Measurements from ENCODE around the gene HELZ2.
"Not testable (repeated sequence)": the region's sequence is repeated elsewhere in the genome, so short reads cannot be mapped to it uniquely, and the experiment has no call there.

The HELZ2 gene

DNA sequence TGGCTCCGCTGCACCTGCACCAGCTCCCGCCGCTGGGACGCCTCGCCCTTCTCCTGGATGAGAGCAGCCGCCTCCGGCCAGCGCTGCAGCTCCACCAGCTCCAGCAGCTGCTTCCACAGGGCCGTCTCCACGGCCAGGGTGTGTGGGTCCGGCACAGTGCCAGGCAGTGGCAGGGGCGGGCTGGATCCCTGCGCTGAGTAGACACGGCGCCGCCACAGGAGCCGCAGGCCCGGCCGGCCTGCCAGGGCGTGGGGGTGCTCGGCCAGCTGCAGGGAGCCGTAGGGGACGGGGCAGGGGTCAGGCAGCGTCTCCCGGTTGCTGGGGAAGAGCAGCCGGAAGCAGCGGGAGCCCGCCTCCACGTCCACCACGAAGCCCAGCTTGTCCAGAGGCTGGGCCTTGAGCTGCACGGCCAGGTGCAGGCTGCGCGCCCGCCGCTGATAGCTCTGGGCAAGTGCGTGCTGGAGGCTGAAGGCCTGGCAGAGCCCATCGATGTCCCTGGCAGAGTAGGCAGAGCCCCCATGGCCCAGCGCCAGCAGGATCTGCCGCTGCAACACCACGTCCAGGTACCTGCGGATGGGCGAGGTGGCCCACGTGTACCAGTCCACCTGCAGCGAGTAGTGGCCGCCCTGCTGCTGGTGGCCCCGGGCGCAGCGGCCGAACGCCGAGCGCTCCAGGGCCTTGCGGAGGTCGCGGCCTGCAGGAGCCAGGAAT is 10.7 kb downstream of the HELZ2 start:
- DNase-seq, result no peak

- no peak for DNase-seq
Observed at GRCh38 chr20:63562461-63563224, 11.4 kb downstream of the HELZ2 start.

- DNase-seq, result no peak
Observed at GRCh38 chr20:63561624-63562396, 12.2 kb downstream of the HELZ2 start.

- no peak for DNase-seq
Observed at GRCh38 chr20:63560856-63561609, 13.0 kb downstream of the HELZ2 start.

DNA sequence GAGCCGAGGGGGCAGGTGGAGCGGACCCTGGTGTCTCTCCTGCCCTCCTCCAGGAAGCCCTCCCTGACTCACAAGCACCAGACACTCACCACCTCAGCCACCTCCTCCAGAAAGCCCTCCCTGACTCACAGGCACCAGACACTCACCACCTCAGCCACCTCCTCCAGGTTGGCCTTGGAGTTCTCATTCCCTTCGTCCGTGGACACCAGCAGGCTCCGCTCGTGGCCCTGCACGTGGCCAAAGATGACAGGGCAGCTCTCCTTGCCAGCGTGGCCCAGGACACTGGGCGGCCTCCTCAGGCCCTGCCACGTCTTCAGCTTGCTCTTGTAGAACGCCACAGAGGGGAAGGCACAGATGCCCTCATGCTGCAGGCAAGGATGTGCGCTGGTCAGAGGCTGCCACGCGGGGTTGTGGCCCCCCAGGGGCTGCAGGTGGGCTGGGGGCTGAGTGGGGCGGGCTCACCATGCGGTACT is 13.7 kb downstream of the HELZ2 start:
- DNase-seq, result no peak

DNA sequence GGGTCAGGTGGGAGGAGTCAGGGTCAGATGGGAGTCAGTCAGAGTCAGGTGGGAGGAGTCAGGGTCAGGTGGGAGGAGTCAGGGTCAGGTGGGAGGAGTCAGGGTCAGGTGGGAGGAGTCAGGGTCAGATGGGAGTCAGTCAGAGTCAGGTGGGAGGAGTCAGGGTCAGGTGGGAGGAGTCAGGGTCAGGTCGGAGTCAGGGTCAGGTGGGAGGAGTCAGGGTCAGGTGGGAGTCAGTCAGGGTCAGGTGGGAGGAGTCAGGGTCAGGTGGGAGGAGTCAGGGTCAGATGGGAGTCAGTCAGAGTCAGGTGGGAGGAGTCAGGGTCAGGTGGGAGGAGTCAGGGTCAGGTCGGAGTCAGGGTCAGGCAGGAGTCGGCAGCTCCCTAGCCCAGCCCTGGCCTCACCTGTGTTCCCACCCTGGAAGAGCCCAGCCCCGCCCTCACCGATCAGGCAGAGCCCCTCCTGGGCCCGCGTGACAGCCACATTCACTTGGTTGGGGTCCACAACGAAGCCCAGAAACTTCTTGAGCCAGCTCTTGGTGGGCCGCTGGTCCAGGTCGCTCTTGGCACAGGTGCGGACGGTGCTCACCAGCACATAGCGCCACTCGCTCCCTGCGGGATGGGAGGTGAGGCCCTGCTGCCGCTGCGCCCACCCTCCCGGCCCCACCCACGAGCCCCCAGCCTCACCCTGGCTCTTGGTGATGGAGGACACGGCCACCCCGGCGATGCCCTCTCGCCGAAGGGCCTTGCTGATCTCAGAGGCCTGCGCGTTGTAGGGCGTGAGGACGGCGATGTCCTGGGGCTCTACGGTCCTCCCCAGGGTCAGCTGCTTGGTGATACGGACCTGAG is 14.3 kb downstream of the HELZ2 start:
- not testable (repeated sequence) for DNase-seq

GRCh38 chr20:63558804-63559484 is 15.1 kb downstream of the HELZ2 start:
- no peak for DNase-seq

GRCh38 chr20:63557481-63557891 is 16.6 kb downstream of the HELZ2 start:
- DNase-seq, result no peak

GRCh38 chr20:63556873-63557478 is 17.1 kb downstream of the HELZ2 start:
- no peak for DNase-seq

DNA sequence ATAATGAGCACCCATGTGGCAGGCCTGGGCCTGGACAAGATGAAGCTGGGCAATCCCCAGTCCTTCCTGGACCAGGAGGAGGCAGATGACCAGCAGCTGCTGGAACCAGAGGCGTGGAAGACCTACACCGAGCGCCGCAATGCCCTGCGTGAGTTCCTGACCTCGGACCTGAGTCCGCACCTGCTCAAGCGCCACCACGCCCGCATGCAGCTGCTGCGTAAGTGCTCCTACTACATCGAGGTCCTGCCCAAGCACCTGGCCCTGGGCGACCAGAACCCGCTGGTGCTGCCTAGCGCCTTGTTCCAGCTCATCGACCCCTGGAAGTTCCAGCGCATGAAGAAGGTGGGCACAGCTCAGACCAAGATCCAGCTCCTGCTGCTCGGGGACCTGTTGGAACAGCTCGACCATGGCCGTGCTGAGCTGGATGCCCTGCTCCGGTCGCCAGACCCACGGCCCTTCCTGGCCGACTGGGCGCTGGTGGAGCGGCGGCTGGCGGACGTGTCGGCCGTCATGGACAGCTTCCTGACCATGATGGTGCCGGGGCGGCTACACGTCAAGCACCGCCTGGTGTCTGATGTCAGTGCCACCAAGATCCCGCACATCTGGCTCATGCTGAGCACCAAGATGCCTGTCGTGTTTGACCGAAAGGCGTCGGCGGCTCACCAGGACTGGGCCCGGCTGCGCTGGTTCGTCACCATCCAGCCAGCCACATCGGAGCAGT is 18.2 kb downstream of the HELZ2 start:
- no peak for DNase-seq

DNA sequence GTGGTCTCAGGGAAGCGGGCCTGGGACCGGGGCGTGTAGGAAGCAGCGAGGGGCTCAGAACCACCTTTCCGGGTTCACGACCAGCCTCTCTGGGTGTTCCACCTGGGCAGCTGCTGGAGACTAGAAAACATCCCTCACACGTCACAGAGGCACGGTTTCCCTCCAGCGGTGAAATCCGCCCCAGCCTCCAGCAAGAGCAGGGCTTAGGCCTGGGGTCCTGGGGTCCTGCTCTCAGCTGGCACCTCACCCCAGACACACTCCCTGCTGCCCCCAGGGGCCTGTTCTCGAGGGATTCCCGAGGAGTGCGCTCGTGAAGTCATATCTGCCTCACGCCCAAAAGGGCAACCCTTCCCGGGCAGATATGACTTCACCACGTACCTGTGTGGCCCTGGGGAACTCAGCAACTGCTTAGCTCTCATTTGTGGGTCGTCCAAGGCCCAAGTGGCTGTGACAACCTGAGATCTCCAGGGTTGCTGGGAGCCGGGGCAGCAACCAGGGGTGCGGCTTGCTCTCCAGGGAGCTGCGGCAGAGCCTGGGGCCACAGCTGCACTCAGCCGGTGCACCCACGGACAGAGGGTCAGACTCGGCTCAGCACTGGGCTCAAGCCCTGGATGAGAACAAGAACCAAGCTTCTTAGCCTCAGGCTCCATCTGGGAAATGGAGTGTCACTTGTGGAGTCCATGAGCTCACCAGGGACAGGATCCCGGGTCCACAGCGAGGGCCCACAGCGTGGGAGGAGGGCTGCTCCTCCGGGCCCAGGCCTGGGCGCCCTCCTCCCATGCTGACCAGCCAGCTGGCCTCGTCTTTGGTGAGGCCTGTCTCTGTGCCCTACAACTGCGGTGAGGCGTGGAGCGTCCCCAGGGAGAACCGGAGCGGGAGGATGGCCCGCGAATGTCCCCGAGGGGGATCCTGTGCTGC is 19.4 kb downstream of the HELZ2 start:
- DNase-seq, result no peak

DNA sequence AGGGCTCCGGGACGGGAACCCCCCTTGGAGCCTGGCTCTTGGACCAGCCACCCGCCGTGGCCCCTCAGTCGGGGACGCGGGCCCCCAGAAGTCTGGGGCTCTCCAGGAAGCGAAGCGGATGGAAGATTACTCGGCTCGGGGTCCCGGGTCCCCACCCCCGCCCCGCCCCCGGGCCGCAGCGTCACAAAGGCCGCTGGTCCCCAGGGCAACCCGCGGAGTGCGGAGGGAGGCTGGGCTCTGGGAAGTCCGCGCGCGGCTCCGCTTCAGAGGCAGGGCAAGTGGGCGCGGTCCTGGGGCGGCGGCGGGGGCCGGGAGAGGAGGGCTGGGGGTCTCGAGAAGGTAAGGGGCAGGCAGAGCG is 20.1 kb downstream of the HELZ2 start, which contains the start of gene FNDC11:
TSS of gene FNDC11 (plus strand) at position 227 of the 358 bp plus-strand sequence. CDS start 1,505 bp downstream, outside the sequence.
- peak; percentile 40 for DNase-seq

DNA sequence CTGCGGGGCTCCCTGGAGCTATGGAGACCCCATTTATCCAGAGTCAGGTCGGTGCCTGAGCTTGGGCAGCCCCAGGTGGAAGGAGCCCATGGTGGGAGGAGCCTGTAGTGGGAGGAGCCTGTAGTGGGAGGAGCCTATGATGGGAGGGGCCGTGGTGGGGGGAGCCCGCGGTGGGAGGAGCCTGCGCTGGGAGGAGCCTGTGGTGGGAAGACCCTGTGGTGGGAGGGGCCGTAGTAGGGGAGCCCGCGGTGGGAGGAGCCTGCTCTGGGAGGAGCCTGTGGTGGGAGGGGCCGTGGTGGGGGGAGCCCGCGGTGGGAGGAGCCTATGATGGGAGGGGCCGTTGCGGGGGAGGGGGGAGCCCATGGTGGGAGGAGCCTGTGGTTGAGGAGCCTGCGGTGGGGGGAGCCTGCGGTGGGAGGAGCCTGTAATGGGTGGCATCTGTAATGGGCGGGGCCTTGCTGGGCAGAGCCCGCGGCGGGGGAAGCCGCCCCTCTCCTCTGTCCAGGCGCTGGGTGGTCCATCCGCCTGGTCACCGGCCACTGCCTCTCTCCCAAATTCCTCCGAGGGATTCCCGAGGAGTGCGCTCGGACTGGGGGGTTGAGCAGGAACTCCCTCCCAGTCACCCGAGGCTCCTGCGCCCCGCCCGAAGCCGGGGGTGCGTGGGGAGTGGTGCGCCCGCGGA is 20.6 kb downstream of the HELZ2 start:
- DNase-seq, result peak; percentile 91

- DNase-seq, result peak; percentile 40
Observed at GRCh38 chr20:63552481-63553249, 21.4 kb downstream of the HELZ2 start.

DNA sequence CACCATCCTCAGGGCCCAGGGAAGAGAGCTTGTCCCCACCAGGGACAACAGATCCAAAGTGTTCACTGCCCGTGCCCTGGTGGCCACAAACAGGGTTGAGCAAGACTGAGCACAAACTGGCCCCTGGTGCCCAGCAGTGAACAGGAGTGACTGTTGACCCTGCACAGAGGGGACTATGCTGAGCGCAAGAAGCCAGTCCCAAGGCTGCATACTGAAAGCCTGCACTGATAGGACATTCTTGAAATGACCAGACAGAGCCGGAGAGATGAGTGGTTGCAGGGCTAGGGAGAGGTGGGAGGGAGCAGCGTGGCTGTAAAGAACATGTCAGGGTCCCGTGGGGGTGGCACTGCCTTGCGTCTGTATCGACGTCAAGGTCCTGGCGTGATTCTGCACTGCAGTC is 23.0 kb downstream of the HELZ2 start:
- DNase-seq, result no peak

GRCh38 chr20:63549679-63550282 is 24.3 kb downstream of the HELZ2 start:
- no peak for DNase-seq

DNA sequence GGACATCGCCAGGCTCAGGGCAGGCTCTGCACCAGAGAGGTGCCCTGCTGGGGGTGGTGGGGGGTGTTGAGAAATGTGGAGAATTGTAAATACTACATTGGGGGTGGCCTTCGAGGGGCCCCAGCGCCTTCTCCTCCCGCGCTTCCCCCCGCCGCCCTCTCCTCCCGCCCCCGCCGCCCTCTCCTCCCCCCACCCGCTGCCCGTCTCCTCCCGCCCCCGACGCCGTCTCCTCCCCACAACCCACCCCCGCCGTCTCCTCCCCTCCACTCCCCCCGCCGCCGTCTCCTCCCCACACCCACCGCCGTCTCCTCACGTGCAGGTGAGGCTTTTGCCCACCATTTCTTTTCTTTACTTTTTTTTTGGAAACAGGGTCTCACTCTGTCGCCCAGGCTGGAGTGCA is 25.0 kb downstream of the HELZ2 start:
- no peak for DNase-seq

Data from effector CD4-positive, alpha-beta T cell (primary cell).